Central memory CD4-positive, alpha-beta T cell (primary cell): ENCODE measurements around the gene GARIN1A.
"Not testable (repeated sequence)": the region's sequence is repeated elsewhere in the genome, so short reads cannot be mapped to it uniquely, and the experiment has no call there.

Experiments
- DNase-seq: peaks from one replicate; pipeline ENCODE4 v3.0.0; 2022

GARIN1A gene

DNA sequence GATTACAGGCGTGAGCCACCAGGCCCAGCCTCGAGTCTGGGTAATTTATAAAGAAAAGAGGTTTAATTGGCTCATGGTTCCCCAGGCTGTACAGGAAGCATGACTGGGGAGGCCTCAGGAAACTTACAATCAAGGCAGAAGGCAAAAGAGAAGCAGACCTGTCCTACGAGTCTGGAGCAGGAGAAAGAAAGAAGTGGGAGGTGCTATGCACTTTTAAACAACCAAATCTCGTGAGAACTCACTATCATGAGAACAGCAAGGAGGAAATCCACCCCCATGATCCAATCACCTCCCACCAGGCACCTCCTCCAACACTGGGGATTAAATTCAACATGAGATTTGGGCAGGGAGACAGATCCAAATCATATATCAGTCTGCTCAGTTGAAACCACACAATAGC is 11.6 kb downstream of the GARIN1A start:
- not testable (repeated sequence) for DNase-seq

DNA sequence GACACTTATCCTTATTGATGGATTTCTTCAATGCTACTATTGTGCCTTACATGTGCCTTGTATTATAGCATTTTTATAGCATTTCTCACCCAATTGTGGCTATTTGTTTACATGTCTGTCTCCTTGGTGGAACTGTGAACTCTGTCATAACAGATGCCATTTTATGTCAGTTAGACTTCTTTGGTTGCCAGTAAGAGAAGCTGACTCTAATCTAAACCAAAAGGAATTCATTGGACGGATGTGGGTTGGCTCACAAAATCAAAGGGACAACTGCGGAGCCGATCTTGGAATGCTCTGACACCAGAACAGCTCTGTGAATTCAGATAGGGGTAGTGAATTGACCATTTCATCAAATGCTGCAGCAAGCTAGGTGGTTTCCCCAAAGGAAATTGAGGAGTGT is 15.0 kb downstream of the GARIN1A start:
- DNase-seq, result no peak

DNA sequence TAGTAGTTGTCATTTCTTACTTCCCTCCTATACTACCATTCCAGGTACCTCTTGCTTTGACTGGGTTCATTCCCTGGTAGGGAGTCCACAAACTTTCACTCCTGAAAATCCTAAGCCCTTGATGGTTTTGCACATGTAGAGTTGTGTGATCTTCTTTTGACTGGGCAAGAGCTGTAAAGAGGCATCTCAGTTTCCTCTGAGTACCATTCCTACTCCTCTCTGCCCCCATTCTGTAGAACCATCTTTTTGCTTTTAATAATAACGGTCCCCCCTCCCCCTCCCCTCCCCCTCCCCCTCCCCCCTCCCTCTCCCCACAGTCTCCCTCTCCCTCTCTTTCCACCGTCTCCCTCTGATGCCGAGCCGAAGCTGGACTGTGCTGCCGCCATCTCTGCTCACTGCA is 16.4 kb downstream of the GARIN1A start:
- no peak for DNase-seq

DNA sequence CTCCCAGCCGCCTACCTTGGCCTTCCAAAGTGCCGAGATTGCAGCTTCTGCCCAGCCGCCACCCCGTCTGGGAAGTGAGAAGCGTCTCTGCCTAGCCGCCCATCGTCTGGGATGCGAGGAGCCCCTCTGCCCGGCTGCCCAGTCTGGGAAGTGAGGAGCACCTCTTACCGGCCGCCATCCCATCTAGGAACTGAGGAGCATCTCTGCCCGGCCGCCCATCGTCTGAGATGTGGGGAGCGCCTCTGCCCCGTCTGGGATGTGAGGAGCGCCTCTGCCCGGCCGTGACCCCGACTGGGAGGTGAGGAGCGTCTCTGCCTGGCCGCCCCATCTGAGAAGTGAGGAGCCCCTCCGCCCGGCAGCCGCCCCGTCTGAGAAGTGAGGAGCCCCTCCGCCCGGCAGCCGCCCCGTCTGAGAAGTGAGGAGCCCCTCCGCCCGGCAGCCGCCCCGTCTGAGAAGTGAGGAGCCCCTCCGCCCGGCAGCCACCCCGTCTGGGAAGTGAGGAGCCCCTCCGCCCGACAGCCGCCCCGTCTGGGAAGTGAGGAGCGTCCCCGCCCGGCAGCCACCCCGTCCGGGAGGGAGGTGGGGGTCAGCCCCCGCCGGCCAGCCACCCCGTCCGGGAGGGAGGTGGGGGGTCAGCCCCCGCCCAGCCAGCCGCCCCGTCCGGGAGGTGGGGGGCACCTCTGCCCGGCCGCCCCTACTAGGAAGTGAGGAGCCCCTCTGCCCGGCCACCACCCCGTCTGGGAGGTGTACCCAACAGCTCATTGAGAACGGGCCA is 17.3 kb downstream of the GARIN1A start:
- not testable (repeated sequence) for DNase-seq

DNA sequence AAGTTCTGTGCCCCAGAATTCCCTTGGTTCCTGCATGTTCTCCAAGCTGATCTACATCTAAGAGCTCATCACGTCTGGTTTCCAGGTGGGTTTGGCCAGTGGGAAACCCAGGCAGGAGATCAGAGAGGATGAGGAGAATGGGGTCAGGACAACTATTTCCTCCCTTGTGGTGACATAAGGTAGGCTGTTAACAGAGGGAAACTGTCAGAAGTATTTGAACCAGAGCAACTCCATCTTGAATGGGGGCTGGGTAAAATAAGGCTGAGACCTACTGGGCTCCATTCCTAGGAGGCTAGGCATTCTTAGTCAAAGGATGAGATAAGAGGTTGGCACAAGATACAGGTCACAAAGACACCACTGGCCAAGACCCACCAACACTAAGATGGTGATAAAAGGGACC is 19.1 kb downstream of the GARIN1A start:
- no peak for DNase-seq

DNA sequence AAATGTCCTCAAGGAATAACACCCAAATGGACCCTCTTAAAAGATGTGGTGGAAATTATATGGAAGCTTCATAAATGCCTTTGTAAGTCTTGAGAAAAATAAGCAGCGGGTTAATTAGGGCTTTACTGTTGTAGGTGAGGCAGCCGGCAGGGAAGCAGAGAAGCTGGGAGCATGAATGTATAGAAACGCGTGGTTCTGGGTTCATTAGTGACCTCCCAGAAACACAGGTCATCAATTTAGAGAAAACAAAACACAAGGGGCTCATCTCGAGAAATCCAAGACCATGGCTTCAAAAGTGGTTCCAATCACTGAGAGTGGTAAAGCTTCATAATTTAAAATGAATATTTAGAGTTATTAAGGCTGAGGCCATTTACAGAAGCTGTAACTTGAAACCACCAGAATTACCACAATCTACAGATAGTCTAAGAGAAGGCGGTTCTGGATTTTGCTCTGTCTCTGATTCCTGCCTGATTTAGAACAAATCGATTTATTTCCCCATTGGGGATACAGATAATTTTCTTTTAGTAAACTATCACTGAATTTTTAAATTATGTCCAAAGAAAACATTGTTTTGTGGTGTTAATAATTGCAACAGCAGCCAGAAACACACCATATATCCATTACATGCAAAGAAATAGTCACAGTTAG is 20.7 kb downstream of the GARIN1A start:
- DNase-seq, result no peak

DNA sequence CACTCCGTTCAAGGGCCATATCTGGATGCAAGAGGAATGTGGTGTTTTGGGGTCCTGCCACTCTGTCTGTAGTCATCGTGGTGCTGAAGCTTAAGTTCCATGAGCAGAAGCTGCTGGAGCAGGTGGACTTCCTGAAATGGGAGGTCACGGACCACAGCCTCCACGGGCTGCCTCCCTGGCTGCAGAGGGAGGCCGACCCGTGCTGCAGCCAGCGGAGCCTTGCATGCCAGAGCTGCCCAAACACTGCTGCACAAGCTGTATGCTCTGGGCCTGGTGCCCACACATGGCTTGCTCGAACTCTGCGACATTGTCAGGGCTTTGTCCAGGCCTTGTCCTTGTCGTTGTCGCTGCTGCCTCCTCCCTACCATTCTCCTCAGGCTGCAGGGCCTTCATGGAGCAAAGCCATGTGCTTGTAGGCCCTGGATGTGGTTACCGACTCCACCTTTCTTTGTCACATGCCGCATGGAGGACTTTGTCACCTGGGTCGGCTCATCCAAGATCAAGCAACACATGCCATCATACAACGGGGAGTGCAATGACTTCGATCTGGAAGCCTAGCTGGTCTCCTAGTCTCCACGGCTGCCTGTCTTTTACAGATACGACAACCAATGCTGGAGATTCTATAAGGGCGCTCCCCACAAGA is 21.4 kb downstream of the GARIN1A start:
- no peak for DNase-seq

DNA sequence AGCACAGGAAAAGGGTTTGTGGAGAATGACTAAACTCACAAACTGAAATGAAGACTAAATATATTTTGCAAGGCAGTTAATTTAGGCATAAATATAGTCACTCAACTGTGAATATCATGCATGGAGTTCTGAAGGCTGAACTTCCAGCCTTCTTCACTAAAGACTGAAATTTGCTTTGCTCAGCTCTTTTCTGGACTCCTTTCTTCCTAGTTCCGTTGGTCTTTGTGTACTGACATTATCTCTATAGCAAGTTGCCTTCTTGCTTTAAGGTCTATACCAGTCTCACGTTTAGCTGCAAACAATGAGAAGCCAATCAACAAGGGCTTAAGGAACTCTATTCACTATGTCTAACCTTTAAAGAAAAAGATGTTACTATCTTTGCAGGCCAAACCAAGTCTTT is 22.6 kb downstream of the GARIN1A start:
- no peak for DNase-seq

DNA sequence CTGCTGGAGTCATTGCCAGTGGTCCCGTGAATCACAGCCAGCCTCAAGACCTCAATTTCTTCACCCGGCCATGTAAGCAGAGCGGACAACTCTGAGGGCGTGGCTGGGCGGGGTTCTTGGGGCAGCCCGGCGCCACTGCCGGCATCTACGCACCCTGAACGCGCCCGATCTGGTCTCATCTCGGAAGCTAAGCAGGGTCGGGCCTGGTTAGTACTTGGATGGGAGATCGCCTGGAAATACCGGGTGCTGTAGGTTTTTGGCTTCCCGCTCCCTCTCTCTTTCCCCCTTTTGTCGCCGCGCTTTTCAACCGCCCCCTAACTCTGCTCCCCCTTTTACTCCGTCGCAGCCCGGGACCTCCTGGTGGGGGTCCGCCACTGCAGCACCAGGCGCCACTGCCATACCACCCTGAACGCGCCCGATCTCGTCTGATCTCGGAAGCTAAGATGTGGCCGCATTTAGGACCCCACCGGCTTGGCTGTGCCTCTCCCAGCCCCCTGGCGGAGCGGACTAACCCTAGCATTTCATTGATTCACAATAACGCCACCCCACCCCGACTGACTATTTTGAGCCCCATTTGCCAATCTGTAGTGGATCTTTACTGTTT is 25.3 kb downstream of the GARIN1A start:
- peak; percentile 23 for DNase-seq

DNA sequence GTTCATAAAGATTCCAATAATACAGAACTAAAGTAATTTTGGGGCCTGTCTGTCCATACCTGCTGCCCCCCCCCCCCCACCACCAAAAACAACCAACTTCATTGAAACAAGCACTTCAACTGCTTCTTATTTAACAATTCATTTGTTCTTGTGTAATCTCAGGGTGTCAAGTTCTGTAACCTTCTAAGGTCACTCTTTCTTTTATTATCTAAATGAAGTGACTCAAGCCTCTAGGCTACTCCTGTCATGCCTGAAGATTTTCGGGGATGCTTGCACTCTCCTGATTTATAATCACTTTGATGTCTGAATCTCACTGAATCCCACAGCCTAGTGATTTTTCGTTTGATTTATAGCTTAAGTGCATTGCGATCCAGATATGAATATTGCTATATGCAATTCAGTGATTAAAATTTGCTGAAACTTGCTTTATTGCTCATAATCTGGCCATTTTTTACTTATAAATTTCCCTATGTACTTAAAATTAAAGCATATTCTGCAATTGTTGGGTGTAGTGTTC is 27.2 kb downstream of the GARIN1A start:
- no peak for DNase-seq

DNA sequence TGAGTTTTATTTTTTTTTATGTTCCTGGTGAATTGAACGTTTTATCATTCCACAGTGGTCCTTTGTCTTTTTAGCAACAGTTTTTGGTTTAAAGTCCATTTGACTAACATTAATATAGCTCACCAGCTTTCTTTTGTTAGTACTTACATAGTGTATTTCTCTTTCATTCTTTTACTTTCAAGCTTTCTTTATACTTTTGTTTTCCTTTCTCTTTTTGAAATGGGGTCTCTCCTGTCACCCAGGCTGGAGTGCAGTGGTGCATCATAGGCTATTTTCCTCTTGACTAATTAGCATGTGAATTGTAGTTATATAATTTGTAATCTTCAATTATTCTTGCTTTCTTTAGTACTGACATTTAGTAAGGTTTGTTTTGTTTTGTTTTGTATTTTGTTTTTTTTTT is 27.8 kb downstream of the GARIN1A start:
- DNase-seq, result no peak

DNA sequence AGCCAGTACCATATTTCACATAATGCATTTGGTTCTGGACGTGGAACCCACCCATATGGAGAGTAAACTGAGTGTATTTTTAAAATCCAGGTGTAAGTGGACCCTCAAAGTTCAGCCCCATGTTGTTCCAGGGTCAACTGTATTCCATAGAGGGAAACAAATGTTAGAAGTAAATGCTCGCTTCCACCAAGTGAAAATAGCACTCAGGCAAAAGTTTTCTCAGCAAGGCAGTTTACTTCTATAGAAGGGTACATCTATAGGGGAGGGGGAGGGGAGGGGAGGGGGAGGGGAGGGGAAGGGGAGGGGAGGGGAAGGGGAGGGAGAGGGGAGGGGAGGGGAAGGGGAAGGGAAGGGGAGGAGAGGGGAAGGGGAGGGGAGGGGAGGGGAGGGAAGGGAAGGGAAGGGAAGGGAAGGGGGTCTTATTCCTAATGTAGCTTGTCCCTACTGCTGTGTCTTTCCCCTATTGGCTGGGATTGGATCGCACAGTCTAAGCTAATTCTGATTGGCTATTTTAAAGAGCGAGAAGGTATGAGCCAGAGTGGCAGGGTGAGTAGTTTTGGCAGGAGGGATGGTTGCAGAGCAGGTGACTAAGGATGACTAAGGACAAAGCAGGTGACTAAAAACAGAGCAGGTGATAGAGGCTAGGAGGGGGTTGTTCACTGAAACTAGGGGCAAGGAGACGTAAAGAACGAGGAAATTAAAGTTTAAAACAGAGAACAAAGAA is 29.1 kb downstream of the GARIN1A start:
- DNase-seq, result no peak

DNA sequence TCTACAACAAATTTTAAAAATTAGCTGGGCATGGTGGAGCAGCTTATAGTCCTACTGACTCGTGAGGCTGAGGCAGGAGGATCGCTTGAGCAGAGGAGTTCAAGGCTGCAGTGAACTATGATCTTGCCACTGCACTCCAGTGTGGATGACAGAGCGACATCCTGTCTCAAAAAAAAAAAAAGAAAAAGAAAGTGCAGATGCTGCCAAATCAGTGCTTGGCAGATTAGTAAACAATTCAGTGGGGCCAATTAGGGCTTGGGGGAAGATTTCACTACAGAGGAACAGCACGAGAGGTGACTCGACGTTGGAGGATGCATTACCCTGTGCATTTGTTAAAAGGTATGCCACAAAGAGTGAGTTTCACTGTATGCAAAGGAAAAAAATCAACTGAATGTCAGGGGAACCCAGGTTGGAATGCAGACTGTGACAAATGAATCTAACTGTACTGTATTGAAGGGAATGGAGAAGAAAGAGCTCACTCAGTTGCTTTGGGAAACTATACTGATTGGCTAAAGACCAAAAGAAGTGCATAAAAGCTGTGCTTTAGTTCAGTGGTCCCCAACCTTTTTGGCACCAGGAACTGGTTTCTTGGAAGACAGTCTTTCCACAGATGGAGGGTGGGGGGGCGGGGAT is 31.6 kb downstream of the GARIN1A start:
- DNase-seq, result no peak

DNA sequence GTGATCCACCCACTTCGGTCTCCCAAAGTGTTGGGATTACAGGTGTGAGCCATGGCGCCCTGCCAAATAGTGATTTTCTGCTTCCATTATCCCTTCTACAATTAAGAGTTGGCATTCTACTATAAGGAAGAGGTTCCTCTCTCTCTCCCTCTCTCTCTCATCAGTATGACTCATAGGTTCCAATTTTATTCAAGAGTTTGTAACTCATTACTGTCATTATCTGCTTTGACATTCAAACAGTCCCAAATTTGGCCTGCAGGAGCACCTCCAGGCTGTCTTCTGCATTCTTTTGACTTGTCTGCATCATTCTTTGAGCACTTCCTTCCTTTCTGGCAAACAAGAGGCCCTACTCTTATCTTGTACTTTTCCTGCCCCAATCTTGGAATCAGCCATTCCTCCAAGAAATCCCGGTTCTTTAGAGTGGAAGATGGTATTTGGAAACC is 33.8 kb downstream of the GARIN1A start:
- DNase-seq, result no peak

DNA sequence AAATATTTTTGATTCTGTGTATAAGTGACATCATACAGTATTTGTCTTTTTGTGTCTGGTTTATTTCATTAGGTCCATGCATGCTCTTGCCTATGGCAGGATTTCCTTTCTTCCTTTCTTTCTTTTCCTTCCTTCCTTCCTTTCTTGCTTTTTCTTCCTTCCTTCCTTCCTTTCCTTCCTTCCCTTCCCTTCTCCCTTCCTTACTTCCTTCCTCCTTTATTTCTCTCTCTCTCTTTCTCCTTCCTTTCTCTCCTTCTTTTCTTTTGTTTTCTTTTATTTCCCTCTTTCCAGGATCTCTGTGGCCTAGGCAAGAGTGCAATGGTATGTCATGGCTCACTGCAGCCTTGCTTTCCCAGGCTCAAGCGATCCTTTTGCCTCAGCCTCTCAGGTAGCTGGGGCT is 35.7 kb downstream of the GARIN1A start:
- no peak for DNase-seq

DNA sequence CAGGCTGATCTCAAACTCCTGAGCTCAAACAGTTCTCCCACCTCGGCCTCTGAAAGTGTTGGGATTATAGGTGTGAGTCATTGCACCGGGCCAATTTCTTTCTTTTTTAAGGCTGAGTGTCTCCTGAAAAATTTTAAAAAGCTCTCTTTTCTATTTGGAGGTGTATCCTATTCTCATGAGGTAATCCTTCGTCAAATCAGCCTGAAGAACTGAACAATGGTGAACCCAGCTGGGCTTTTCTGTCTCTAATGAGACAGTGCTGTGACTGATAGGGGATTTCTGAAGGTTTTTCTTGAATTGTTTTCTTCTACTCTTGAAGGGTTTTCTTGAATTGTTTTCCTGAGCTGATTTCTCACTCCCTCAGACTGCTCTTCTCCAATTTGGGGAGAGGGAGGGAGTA is 36.1 kb downstream of the GARIN1A start:
- DNase-seq, result no peak

DNA sequence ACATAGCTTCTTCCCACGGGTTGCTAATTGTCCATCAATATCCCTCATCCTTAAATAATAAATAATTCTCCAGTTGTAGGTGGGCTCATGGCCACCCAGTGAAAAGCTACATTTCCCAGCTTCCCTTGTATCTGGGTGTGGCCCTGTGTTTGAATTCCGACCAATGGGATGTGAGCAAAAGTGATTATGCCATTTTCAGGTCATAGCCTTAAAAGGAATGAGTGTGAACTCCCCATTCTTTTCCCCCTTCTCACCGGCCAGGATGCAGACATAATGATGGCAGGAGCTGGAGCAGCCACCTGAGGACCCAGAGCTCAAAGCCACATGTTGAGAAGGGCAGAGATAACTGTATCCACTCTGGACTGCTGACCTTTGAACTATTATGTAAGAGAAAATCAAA is 36.7 kb downstream of the GARIN1A start:
- DNase-seq, result no peak

DNA sequence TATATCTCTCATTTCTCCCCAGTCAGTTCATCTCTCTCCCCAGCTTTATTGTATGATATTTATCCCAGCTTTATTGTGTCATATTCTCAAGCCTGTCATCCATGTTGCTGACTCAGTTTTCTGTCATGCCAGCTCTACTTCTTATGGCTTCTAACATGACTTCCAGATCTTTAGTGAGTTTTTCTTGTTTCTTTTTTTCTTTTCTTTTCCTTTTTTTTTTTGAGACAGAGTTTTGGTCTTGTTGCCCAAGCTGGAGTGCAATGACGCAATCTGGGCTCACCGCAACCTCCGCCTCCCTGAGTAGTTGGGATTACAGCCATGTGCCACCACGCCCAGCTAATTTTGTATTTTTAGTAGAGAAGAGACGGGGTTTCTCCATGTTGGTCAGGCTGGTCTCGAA is 38.4 kb downstream of the GARIN1A start:
- DNase-seq, result no peak

DNA sequence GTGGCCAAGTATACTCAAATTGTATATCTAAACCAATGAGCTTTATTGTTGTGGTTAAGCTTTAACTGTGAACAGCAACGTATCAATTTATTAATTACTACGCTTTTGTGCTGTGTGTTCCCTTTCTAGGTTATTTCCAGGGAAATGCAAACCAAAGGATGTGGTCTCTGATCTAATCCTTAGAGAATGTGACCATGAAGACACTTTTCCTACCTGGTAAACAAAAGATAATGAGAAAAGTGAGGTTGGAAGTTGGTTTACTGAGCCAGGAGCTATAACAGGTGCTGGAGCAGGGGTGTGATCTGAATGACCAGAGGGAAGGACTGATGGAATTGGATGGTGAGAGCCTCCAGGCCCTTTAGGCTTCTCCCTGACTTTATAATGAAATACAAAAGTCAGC is 41.7 kb downstream of the GARIN1A start:
- no peak for DNase-seq

DNA sequence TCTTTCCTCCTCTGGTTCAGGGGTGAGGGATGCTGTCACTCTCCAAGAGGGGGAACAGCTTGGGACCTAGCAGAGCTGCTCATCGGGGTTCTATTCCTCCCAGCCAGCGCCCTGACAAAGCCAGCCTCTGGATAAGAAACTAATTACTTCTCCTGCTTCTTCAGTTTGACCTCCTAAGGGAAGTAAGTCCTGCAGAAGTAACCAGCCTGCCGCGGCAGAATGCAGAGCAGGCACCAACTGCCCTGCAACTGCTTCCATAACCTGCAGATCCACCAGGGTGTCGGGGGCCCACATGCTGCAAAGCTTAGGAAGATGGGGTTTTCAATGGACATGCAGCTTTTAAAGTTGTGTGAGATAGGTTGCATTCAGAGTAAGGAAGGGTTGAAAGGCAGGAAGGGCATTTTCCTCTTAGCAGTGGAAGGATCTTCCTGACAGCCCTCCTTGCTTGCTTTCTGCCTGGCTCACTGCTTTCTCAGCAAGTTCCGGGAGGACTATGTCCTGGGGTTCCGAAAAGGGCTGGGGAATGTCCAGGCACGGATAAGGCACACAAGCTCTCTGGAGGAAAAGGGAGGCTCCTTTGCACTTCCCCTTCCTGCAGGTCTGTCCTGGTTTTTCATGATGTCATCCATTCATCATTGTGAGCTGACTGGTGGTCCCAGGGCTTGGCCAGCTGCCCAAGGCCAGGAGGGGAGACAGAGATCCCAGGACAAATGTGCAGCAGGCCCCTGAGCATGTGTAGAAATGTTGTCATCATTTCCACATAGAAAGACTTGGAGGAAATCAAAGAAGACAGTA is 42.8 kb downstream of the GARIN1A start:
- DNase-seq, result no peak

DNA sequence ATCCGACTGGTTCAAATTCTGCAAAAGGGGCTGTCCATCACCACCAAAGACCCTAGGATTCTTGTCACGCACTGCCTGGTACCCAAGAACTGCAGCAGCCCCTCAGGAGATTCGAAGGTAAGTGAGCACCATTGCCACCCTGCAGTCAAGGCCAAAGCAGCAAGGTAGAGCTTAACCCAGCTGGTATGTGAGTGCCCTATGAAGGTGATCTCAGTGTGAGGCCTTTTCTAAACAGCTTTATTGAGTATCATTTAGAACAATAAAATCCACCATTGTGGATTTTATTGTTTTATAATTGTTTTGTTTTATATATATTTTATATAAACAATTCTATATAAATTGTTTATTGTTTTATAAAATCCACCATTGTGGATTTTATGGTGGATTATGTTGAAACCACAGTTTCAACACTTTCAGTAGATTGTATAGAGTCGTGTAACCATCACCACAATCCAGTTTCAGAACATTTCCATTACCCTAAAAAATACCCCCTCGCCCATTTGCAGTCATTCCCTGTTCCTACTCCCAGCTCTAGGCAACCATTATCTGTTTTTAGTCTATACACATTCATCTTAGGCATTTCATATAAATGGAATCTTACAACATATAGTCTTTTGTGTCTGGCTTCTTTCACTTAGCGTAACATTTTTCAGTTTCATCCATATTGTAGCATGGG is 47.0 kb downstream of the GARIN1A start:
- DNase-seq, result no peak
